Caki2 (cell line): Measurements from ENCODE around the gene ITFG1. TPM values are rescaled to one million over a fixed set of nuclear protein-coding genes. Genes with fewer than 3 reads are reported as not detected.

Experiments
- DNase-seq: peaks from one replicate; pipeline ENCODE4 v3.0.0-alpha.2; 2015; ENCODE audit warnings: low read depth
- in situ Hi-C: cut with HindIII; loops from 2 replicates; pipeline ENCODE4 v1.10.0; 2016; ENCODE audit warnings: low sequenced_read_pairs, low pct_unique_long_range_greater_than_20kb, mixed read lengths
- total RNA-seq: library from RNA; depleted of rRNA; stranded (reverse); fragments of >200 nt; shearing (Covaris generic); gene quantifications from 2 replicates; pipeline ENCODE4 v1.2.3, GENCODE V29; 2014; ENCODE audit warnings: low replicate concordance; rRNA removed

ITFG1 gene
- total RNA-seq: 34.1 and 47.8 TPM in 2 replicates

- in situ Hi-C loops: no loop called here
- DNase-seq: peak; percentile 89
These were observed at the start of gene ITFG1, which contains the start of gene PHKB for GRCh38 chr16:47460711-47461597. Gene ITFG1 (minus strand): TSS chr16:47461063. CDS start chr16:47461045, 18 bp downstream. Gene PHKB (plus strand): TSS chr16:47461331. CDS start chr16:47461351, 20 bp downstream.

- no peak for DNase-seq
- in situ Hi-C loops: no loop called here
These were observed 46.8 kb upstream of the ITFG1 start for GRCh38 chr16:47507701-47508100.

- peak; percentile 69 for DNase-seq
- in situ Hi-C loops: no loop called here
These were observed 45.9 kb upstream of the ITFG1 start for GRCh38 chr16:47506800-47507199.

- DNase-seq: no peak
- in situ Hi-C loops: no loop called here
These were observed 43.7 kb upstream of the ITFG1 start for GRCh38 chr16:47504599-47504998.

DNA sequence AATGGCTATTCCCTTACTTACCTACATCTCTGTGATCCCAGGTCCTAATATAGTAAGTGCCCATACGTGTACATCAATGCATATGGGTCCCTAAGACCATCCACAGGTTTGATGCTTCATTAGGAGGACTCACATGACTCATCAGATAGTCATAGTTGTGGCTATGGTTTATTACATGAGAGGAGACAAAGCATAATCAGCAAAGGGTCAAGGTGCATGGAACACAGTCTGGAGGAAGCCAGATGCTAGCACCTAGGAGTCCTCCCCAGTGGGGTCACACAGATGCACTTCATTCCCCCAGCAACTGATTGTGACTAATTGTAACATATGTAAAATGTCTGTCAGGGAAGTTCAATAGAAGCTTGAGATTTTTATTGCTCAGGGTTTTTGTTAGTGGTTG is 43.1 kb upstream of the ITFG1 start:
- peak; percentile 19 for DNase-seq

DNA sequence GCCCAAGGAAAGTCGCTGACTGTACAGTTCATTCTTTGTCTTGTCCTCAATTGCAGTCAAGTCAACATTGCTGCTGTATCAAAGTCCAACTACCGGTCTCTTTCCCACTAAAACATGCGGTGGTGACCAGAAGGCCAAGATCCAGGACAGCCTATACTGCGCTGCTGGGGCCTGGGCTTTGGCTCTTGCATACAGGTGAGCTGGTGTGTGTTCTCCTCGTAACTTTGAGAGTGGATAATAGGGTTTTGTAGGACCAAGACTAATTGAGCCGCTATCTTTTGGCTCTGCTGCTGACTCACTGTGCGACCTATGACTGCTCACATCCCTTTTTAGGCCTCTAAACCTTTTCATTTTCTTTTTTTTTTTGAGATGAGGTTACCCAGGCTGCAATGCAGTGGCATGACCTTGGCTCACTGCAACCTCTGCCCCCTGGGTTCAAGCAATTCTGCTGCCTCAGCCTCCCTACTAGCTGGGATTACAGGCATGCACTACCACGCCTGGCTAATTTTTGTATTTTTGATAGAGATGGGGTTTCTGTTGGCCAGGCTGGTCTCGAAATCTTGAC is 38.9 kb upstream of the ITFG1 start:
- no peak for DNase-seq
- in situ Hi-C loops: no loop called here

More for the DNA sequence above, 43.1 kb upstream of the ITFG1 start:
- in situ Hi-C loops: no loop called here

DNA sequence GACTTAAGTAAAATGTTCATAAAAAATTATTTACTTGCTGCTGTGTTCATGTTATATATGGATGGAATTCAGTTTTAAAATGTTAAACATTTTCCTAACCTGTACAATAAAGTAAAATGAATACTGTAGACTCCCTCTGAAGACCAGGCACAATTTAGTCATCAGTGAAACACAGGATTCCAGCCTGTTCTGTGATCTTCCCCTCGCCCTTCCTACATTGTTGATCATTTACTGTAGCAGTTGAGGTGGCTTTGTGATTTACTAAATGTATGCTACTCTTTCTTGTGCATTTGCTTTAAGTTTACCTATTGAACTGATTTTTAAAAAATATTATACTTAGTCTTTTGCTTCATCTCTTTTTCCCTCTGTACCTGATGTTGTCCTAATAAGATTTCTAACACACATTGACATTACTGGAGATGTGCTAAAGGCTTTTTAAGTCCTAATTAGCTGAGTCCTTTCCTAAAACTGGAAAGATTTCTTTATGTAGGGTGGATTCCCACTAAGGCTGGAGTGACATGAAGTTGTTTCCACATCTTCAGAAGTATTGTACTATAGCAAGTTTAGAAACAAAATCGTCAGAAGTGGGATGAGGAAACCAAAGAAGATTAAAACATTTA is 38.3 kb upstream of the ITFG1 start:
- DNase-seq: no peak
- in situ Hi-C loops: no loop called here

DNA sequence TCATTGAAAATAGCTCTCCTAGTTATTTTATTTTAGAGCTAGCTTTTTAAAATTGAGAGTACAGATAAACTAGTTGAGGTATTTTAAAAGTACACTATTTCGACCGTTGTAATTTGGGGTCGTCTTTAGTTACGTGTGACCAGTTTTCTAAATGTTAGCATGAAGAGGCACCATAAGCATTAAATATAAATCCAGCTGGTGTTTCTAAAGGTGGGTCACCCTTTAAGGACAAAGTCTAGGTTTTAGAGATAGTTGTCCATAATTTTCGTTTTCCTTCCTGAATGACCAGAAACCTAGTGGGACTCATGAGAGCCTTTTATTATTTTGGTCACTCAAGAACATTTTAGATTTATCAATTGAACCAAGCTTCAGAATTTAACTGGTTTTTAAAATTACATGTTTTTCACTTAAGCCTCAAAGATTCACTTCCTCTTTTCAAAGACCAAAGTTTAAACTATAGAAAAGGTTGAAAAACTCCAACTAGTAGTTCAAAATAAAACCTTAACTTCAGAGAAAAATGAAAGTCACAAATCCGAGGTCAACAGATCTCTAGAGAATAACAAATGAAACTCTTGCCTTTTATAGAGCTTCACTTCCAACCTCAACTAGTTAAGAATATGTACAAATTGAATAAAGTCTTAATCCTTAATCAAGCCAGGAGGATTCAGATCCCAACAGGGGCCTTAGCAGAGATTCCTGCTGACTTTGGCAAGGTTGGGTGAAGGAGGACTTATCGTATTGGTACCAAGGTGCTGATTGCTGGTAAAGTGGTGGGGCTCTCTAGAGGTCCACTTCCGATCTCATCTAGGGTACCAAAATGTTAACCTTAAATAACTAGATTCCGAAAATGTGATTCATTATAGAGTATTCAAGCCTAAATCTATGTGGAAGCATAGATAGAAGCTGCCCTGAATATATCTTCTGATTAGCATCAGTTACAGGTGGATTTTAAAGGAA is 32.8 kb upstream of the ITFG1 start:
- in situ Hi-C loops: no loop called here
- no peak for DNase-seq

DNA sequence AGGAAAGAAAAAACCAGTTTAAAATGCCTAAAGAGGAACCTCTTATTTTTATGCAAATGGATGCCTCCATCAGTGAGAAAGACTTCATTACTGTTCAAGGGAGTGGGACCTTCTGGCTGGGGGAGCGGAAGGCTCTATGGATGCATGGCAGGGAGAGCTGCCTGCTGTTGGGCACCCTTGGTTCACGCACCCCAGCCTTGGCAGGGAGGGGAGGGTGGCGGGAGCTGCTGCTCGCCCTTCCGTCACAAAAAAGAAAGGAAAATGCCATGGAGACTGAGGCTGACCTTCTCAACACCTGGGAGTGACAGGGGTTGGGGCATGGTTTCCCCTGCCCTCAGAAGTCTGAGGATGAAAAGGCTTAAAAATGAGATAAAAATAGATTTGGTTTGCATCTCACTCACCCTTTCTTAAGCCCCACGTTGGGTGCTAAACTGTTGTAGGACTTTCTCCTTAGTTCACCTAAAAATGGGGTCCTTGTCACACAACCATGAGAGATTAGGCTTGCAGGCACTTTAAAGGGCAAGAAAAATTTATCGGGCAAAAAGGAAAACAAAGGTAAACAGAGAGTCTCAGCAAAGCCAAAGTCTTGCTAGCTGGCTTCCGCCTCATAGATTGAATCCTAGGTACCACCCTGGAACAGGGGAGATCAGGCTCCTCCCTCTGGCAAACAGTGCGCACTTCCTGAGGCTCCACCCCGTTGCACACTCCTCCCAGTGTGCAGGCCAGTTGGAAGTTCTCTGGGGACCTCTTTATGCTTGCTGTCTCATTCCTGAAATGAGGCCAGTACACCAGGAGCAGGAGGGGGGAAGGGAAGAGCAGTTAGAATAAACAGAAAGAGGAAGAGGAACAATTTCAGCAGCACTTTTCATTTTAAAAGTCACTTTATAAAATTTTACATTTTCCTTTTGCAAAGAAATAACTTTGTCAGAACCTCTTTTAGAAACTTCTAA is 31.8 kb upstream of the ITFG1 start:
- no peak for DNase-seq
- in situ Hi-C loops: no loop called here

- in situ Hi-C loops: no loop called here
- DNase-seq: no peak
These were observed 31.2 kb upstream of the ITFG1 start for GRCh38 chr16:47492036-47492427.

GRCh38 chr16:47490471-47490870 is 29.6 kb upstream of the ITFG1 start:
- in situ Hi-C loops: no loop called here
- DNase-seq: no peak

- in situ Hi-C loops: no loop called here
- no peak for DNase-seq
These were observed 27.2 kb upstream of the ITFG1 start for GRCh38 chr16:47488051-47488450.

DNA sequence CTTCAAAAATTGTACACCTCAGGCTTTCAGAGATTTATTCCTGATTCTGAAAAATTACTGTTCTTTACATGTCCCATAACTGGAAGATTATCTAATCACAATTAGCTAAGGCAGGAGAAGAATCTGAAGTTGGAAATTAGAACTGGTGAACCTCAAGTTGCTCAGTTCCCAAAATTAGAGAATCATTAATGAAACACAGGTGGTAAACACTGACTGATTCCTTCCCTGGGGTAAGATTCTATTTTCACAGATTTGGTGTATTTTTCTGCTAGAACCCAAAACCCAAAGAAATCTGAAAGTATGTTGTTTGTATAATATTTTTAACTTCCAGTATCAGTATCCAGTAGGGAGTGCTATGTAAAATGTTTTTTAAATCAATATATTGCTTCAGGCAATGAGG is 26.0 kb upstream of the ITFG1 start:
- DNase-seq: no peak
- in situ Hi-C loops: no loop called here

DNA sequence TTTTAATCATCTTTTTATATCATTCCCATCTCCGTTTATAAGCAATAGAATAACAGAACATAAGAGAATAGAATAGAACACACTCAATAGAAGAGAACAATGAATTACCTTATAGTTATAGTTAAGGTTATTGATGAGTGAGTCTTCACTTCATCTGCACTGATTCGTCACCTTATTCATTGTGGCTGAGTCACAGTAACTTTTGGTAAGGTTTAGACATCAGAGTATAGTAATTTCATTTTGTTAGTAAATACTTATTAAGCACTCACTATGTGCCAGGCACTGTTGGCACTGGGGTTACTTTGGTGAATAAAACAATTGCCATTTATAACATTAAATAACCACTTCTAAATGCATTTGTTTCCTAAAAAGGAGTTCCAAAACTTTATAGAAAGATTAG is 22.8 kb upstream of the ITFG1 start:
- in situ Hi-C loops: no loop called here
- DNase-seq: no peak

- no peak for DNase-seq
- in situ Hi-C loops: no loop called here
These were observed 21.0 kb upstream of the ITFG1 start for GRCh38 chr16:47481698-47482374.

DNA sequence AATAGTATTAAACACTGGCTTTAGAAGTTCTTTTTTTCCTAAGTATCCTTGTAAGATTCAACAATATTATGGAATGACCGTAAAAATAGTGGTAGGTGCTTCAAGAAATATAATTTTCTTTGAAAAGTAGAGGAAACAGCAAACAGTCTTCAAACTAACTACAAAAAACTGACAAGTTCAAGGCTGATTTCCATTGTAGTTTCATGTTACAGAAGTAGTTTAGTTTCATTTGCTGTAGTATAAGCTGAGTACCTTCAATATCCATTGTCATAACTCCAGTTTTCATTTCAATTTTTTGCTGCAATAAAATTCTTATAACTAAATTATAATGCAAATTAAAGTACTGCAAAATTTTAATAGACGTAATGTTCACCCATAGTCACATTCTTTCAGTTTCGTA is 19.5 kb upstream of the ITFG1 start:
- in situ Hi-C loops: no loop called here
- no peak for DNase-seq

DNA sequence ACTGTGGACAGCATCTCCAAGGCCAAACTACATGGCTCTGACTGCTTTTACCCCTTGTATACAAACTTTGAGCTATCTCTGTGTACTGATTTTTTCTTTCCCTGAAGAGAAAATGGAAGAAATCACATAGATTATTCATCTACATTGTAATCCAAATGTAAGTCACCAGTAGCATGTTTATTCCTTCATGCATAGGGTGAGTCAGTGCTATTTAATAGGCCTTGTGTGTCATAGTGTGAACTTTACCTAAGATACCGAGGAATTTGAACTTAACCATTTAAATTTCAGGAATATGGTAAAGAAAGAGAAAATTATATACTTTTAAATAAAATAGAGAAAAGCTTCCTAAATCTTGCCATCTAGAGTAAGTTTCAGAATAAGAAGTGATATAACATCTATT is 16.8 kb upstream of the ITFG1 start:
- in situ Hi-C loops: no loop called here
- DNase-seq: no peak
